ENCODE data around the gene SLC25A1.

The SLC25A1 gene

GRCh38 chr22:19213001-19213400 is 34.5 kb upstream of the SLC25A1 start:
- no peaks in the 10 kb centered on the region for H3K36me3 ChIP-seq (ENCODE audit: insufficient read depth, low read length)
- TF ChIP-seq CTCF (conservative IDR thresholded peaks at IDR 0.05; ENCODE audit: low read length), result no peak
- TF ChIP-seq EZH2phosphoT487 (IDR thresholded peaks at IDR 0.05; ENCODE audit: borderline replicate concordance), result no peak

GRCh38 chr22:19212302-19212870 is 33.9 kb upstream of the SLC25A1 start:
- Histone ChIP-seq H3F3A (ENCODE audit: low read depth) (no peaks in the 10 kb centered on the region), H3K79me2 (ENCODE audit: insufficient read depth, low read length) (no peaks in the 10 kb centered on the region), H3K9ac (ENCODE audit: low read depth, low read length, poor library complexity, severe bottlenecking) (no peak overlapping the region), H3K9me3 (ENCODE audit: insufficient read depth, low read depth, low read length) (no peaks in the 10 kb centered on the region), H3K9me2 (replicated peaks; ENCODE audit: low read depth, low read length) (no peaks in the 10 kb centered on the region), H2AFZ (ENCODE audit: low read length) (no peak overlapping the region), H4K20me1 (ENCODE audit: insufficient read depth, low read length, poor library complexity, severe bottlenecking) (no peaks in the 10 kb centered on the region), H3K4me3 (ENCODE audit: low read length, poor library complexity, severe bottlenecking) (no peak overlapping the region), H3K4me1 (ENCODE audit: insufficient read depth, low read length, poor library complexity, severe bottlenecking) (peaks cover 6% of the 10 kb centered on the region), H3K4me2 (ENCODE audit: low read depth, low read length, poor library complexity, severe bottlenecking) (no peak overlapping the region), H3K27me3 (ENCODE audit: insufficient read depth, low read length, poor library complexity, severe bottlenecking) (no peaks in the 10 kb centered on the region), H3K36me3 (ENCODE audit: insufficient read depth, low read length) (no peaks in the 10 kb centered on the region)
- TF ChIP-seq EZH2phosphoT487 (IDR thresholded peaks at IDR 0.05; ENCODE audit: borderline replicate concordance) (no peak), CTCF (conservative IDR thresholded peaks at IDR 0.05; ENCODE audit: low read length) (no peak)

More at GRCh38 chr22:19213001-19213400, 34.5 kb upstream of the SLC25A1 start:
- no peaks in the 10 kb centered on the region for H3F3A ChIP-seq (ENCODE audit: low read depth)
- no peak overlapping the region for H3K9ac ChIP-seq (ENCODE audit: low read depth, low read length, poor library complexity, severe bottlenecking)
- H3K27me3 ChIP-seq (ENCODE audit: insufficient read depth, low read length, poor library complexity, severe bottlenecking), result no peaks in the 10 kb centered on the region
- H3K4me3 ChIP-seq (ENCODE audit: low read length, poor library complexity, severe bottlenecking), result no peak overlapping the region
- H3K9me3 ChIP-seq (ENCODE audit: insufficient read depth, low read depth, low read length), result no peaks in the 10 kb centered on the region
- no peaks in the 10 kb centered on the region for H3K9me2 ChIP-seq (replicated peaks; ENCODE audit: low read depth, low read length)
- no peak overlapping the region for H3K4me2 ChIP-seq (ENCODE audit: low read depth, low read length, poor library complexity, severe bottlenecking)
- H2AFZ ChIP-seq (ENCODE audit: low read length), result no peak overlapping the region
- no peaks in the 10 kb centered on the region for H3K79me2 ChIP-seq (ENCODE audit: insufficient read depth, low read length)
- H3K4me1 ChIP-seq (ENCODE audit: insufficient read depth, low read length, poor library complexity, severe bottlenecking), result peaks cover 7% of the 10 kb centered on the region
- H4K20me1 ChIP-seq (ENCODE audit: insufficient read depth, low read length, poor library complexity, severe bottlenecking), result no peaks in the 10 kb centered on the region

GRCh38 chr22:19210188-19210587 is 31.7 kb upstream of the SLC25A1 start:
- H3K4me1 ChIP-seq (ENCODE audit: insufficient read depth, low read length, poor library complexity, severe bottlenecking), result peaks cover 6% of the 10 kb centered on the region
- no peak overlapping the region for H3K9ac ChIP-seq (ENCODE audit: low read depth, low read length, poor library complexity, severe bottlenecking)
- H4K20me1 ChIP-seq (ENCODE audit: insufficient read depth, low read length, poor library complexity, severe bottlenecking), result no peaks in the 10 kb centered on the region
- H3K9me2 ChIP-seq (replicated peaks; ENCODE audit: low read depth, low read length), result no peaks in the 10 kb centered on the region
- H3K36me3 ChIP-seq (ENCODE audit: insufficient read depth, low read length), result no peaks in the 10 kb centered on the region
- no peaks in the 10 kb centered on the region for H3F3A ChIP-seq (ENCODE audit: low read depth)
- no peaks in the 10 kb centered on the region for H3K79me2 ChIP-seq (ENCODE audit: insufficient read depth, low read length)
- no peak overlapping the region for H3K4me2 ChIP-seq (ENCODE audit: low read depth, low read length, poor library complexity, severe bottlenecking)
- no peak for TF ChIP-seq CTCF (conservative IDR thresholded peaks at IDR 0.05; ENCODE audit: low read length)
- TF ChIP-seq EZH2phosphoT487 (IDR thresholded peaks at IDR 0.05; ENCODE audit: borderline replicate concordance), result no peak
- H3K9me3 ChIP-seq (ENCODE audit: insufficient read depth, low read depth, low read length), result no peaks in the 10 kb centered on the region
- H3K4me3 ChIP-seq (ENCODE audit: low read length, poor library complexity, severe bottlenecking), result no peak overlapping the region
- no peaks in the 10 kb centered on the region for H3K27me3 ChIP-seq (ENCODE audit: insufficient read depth, low read length, poor library complexity, severe bottlenecking)
- H2AFZ ChIP-seq (ENCODE audit: low read length), result no peak overlapping the region

Measured in Loucy (cell line).